SK-N-SH treated with all-trans-retinoic acid at 6 μM for 48 hours (cell line): ENCODE data around the gene PIP4K2C.

Source experiments
- ATAC-seq: fragments of 200-7000 bp; cut with Tn5 transposase; 3 replicates; pipeline ENCODE4 v1.9.1; 2020; ENCODE audit warnings: mild to moderate bottlenecking, moderate library complexity
- ARNTL ChIP-seq: fragments of 450-650 bp; formaldehyde crosslinking; IDR thresholded peaks from 2 replicates; pipeline ENCODE4 v1.5.0; 2020; ENCODE audit warnings: low read depth, mild to moderate bottlenecking, moderate library complexity, borderline replicate concordance
- BACH2 ChIP-seq: fragments of 250-450 bp; sonication (Bioruptor Pico); IDR thresholded peaks from 2 replicates; pipeline ENCODE4 v1.9.0; 2021; ENCODE audit warnings: mild to moderate bottlenecking, borderline replicate concordance
- CREB5 ChIP-seq: fragments of 250-450 bp; sonication (Bioruptor Pico); IDR thresholded peaks from 2 replicates; pipeline ENCODE4 v1.5.1; 2020; ENCODE audit warnings: low read depth, mild to moderate bottlenecking, moderate library complexity
- CSDC2 ChIP-seq: fragments of 250-450 bp; sonication (Bioruptor Pico); IDR thresholded peaks from 2 replicates; pipeline ENCODE4 v1.5.0; 2020; ENCODE audit warnings: mild to moderate bottlenecking, moderate library complexity
- ESRRG ChIP-seq: fragments of 250-450 bp; sonication (Bioruptor Pico); IDR thresholded peaks from 2 replicates; pipeline ENCODE4 v1.6.1; 2021; ENCODE audit warnings: mild to moderate bottlenecking
- GLIS3 ChIP-seq: fragments of 250-450 bp; sonication (Bioruptor Pico); IDR thresholded peaks from 2 replicates; pipeline ENCODE4 v1.5.0; 2020; ENCODE audit warnings: mild to moderate bottlenecking, moderate library complexity
- ISL1 ChIP-seq: fragments of 250-450 bp; sonication (Bioruptor Pico); IDR thresholded peaks from 2 replicates; pipeline ENCODE4 v2.1.2; 2022; ENCODE audit warnings: mild to moderate bottlenecking, moderate library complexity
- OSR1 ChIP-seq: fragments of 250-450 bp; sonication (Bioruptor Pico); IDR thresholded peaks from 2 replicates; pipeline ENCODE4 v1.8.0; 2022; ENCODE audit warnings: moderate library complexity, mild to moderate bottlenecking, inconsistent platforms
- POU6F1 ChIP-seq: fragments of 250-450 bp; sonication (Bioruptor Pico); IDR thresholded peaks from 2 replicates; pipeline ENCODE4 v1.8.0; 2021; ENCODE audit warnings: low read depth, mild to moderate bottlenecking, moderate library complexity, borderline replicate concordance
- PPARA ChIP-seq: fragments of 250-450 bp; sonication (Bioruptor Pico); IDR thresholded peaks from 2 replicates; pipeline ENCODE4 v1.5.0; 2020; ENCODE audit warnings: mild to moderate bottlenecking, borderline replicate concordance
- RARB ChIP-seq: fragments of 250-450 bp; sonication (Bioruptor Pico); IDR thresholded peaks from 2 replicates; pipeline ENCODE4 v1.8.0; 2021; ENCODE audit warnings: mild to moderate bottlenecking, moderate library complexity
- SNAI2 ChIP-seq: fragments of 250-450 bp; sonication (Bioruptor Pico); IDR thresholded peaks from 2 replicates; pipeline ENCODE4 v1.5.0; 2020; ENCODE audit warnings: mild to moderate bottlenecking, moderate library complexity
- TCF4 ChIP-seq: fragments of 250-450 bp; sonication (Bioruptor Pico); IDR thresholded peaks from 2 replicates; pipeline ENCODE4 v1.8.0; 2021; ENCODE audit warnings: mild to moderate bottlenecking, moderate library complexity, borderline replicate concordance
- TOX ChIP-seq: fragments of 250-450 bp; sonication (Bioruptor Pico); IDR thresholded peaks from 2 replicates; pipeline ENCODE4 v1.8.0; 2021; ENCODE audit warnings: mild to moderate bottlenecking, moderate library complexity, borderline replicate concordance
- ZC3H10 ChIP-seq: fragments of 250-450 bp; sonication (Bioruptor Pico); IDR thresholded peaks from 2 replicates; pipeline ENCODE4 v1.5.1; 2021; ENCODE audit warnings: mild to moderate bottlenecking, moderate library complexity
- ZFP3 ChIP-seq: fragments of 250-450 bp; sonication (Bioruptor Pico); IDR thresholded peaks from 2 replicates; pipeline ENCODE4 v1.5.0; 2020; ENCODE audit warnings: mild to moderate bottlenecking, moderate library complexity
- ZFP30 ChIP-seq: fragments of 450-650 bp; formaldehyde crosslinking; IDR thresholded peaks from 2 replicates; pipeline ENCODE4 v1.5.0; 2022; ENCODE audit warnings: mild to moderate bottlenecking, moderate library complexity
- ZNF565 ChIP-seq: fragments of 450-650 bp; formaldehyde crosslinking; conservative IDR thresholded peaks from 2 replicates; pipeline ENCODE4 v1.5.0; 2020; ENCODE audit warnings: low read depth, mild to moderate bottlenecking, moderate library complexity
- ZNF70 ChIP-seq: fragments of 450-650 bp; formaldehyde crosslinking; IDR thresholded peaks from 2 replicates; pipeline ENCODE4 v1.5.0; 2020; ENCODE audit warnings: mild to moderate bottlenecking, moderate library complexity
- ZNF8 ChIP-seq: fragments of 450-650 bp; formaldehyde crosslinking; IDR thresholded peaks from 2 replicates; pipeline ENCODE4 v1.5.0; 2020; ENCODE audit warnings: mild to moderate bottlenecking, moderate library complexity
- TF ChIP-seq, protein P1 (sequence below): fragments of 250-450 bp; sonication (Bioruptor Pico); IDR thresholded peaks from 2 replicates; pipeline ENCODE4 v1.5.0; 2020; ENCODE audit warnings: mild to moderate bottlenecking, moderate library complexity
- TF ChIP-seq, protein P2 (sequence below): fragments of 250-450 bp; sonication (Bioruptor Pico); IDR thresholded peaks from 2 replicates; pipeline ENCODE4 v1.5.1; 2021; ENCODE audit warnings: mild to moderate bottlenecking, moderate library complexity

The PIP4K2C gene

DNA sequence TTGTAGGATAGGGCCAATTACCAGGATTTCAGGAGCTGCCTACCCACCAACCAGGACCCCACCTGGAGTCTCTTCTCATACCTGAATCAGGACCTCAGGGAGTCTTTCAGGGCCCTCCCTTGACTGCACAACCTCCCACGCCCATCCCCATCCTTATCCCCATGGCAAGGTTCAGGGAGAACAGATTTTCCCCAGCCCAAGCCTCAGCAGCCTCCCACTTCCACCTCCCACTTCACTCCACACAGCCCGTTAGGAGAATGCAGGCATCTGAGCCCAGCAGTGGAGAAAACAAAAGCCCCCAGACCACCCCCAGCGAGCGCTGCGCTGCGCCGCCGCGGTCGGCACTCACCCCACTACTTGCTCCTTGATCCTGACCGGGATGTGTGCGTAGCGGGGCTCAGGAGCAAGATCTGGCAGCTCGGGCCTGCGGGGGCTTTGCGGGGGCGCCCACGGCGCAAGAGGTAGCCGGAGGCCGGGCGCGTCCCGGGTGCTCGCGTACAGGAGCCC, 40.6 kb downstream of the PIP4K2C start:
- no peak for TF ChIP-seq GLIS3 (CRISPR knock-in tag)
- TF ChIP-seq CREB5 (CRISPR knock-in tag): no peak
- no peak for TF ChIP-seq CSDC2 (CRISPR knock-in tag)
- TF ChIP-seq OSR1 (CRISPR knock-in tag): no peak
- TF ChIP-seq ZFP3: no peak
- TF ChIP-seq ZC3H10 (CRISPR knock-in tag): no peak
- TF ChIP-seq SNAI2 (CRISPR knock-in tag): no peak
- TF ChIP-seq ZNF70 (CRISPR knock-in tag): no peak
- no peak for TF ChIP-seq BACH2 (CRISPR knock-in tag)
- no peak for TF ChIP-seq TCF4 (CRISPR knock-in tag)
- TF ChIP-seq ESRRG (CRISPR knock-in tag): no peak
- no peak for TF ChIP-seq ARNTL (CRISPR knock-in tag)
- no peak for TF ChIP-seq POU6F1 (CRISPR knock-in tag)
- no peak for TF ChIP-seq ZNF8 (CRISPR knock-in tag)
- no peak for TF ChIP-seq PPARA (CRISPR knock-in tag)
- TF ChIP-seq RARB (CRISPR knock-in tag): no peak
- no peak for TF ChIP-seq TOX
- TF ChIP-seq, protein P1, sequence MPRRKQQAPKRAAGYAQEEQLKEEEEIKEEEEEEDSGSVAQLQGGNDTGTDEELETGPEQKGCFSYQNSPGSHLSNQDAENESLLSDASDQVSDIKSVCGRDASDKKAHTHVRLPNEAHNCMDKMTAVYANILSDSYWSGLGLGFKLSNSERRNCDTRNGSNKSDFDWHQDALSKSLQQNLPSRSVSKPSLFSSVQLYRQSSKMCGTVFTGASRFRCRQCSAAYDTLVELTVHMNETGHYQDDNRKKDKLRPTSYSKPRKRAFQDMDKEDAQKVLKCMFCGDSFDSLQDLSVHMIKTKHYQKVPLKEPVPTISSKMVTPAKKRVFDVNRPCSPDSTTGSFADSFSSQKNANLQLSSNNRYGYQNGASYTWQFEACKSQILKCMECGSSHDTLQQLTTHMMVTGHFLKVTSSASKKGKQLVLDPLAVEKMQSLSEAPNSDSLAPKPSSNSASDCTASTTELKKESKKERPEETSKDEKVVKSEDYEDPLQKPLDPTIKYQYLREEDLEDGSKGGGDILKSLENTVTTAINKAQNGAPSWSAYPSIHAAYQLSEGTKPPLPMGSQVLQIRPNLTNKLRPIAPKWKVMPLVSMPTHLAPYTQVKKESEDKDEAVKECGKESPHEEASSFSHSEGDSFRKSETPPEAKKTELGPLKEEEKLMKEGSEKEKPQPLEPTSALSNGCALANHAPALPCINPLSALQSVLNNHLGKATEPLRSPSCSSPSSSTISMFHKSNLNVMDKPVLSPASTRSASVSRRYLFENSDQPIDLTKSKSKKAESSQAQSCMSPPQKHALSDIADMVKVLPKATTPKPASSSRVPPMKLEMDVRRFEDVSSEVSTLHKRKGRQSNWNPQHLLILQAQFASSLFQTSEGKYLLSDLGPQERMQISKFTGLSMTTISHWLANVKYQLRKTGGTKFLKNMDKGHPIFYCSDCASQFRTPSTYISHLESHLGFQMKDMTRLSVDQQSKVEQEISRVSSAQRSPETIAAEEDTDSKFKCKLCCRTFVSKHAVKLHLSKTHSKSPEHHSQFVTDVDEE (CRISPR knock-in tag): no peak
- no peak for TF ChIP-seq ZFP30 (CRISPR knock-in tag)
- TF ChIP-seq ISL1 (CRISPR knock-in tag): no peak
- ATAC-seq: no peak

- peak; percentile 56 for ATAC-seq
- TF ChIP-seq TCF4 (CRISPR knock-in tag) (no peak), ESRRG (CRISPR knock-in tag) (no peak), ZC3H10 (CRISPR knock-in tag) (no peak), TOX (no peak), ZFP3 (no peak), CREB5 (CRISPR knock-in tag) (no peak), ISL1 (CRISPR knock-in tag) (no peak), ZNF565 (CRISPR knock-in tag) (no peak), PPARA (CRISPR knock-in tag) (no peak), BACH2 (CRISPR knock-in tag) (no peak), CSDC2 (CRISPR knock-in tag) (no peak), GLIS3 (CRISPR knock-in tag) (no peak), OSR1 (CRISPR knock-in tag) (no peak), POU6F1 (CRISPR knock-in tag) (no peak), ZNF8 (CRISPR knock-in tag) (no peak), RARB (CRISPR knock-in tag) (no peak), ZFP30 (CRISPR knock-in tag) (no peak)
- TF ChIP-seq, protein P1 (CRISPR knock-in tag): no peak
- TF ChIP-seq, protein P2, sequence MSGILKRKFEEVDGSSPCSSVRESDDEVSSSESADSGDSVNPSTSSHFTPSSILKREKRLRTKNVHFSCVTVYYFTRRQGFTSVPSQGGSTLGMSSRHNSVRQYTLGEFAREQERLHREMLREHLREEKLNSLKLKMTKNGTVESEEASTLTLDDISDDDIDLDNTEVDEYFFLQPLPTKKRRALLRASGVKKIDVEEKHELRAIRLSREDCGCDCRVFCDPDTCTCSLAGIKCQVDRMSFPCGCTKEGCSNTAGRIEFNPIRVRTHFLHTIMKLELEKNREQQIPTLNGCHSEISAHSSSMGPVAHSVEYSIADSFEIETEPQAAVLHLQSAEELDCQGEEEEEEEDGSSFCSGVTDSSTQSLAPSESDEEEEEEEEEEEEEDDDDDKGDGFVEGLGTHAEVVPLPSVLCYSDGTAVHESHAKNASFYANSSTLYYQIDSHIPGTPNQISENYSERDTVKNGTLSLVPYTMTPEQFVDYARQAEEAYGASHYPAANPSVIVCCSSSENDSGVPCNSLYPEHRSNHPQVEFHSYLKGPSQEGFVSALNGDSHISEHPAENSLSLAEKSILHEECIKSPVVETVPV (CRISPR knock-in tag): no peak
These were observed 41.3 kb downstream of the PIP4K2C start for GRCh38 chr12:57632073-57632957.
